Neuronal stem cell (in vitro differentiated cells): ENCODE measurements around the gene TGIF1.

Experiments
- DNase-seq: peaks from one replicate; pipeline ENCODE4 v3.0.0-alpha.2; 2013; ENCODE audit warnings: low spot score
- H2AFZ ChIP-seq: one replicate; pipeline ENCODE4 v1.6.1; 2013; ENCODE audit warnings: mild to moderate bottlenecking, low read length, inconsistent platforms
- H2AK5ac ChIP-seq: 2 replicates; pipeline ENCODE4 v1.6.1; 2013; ENCODE audit warnings: low read depth, mild to moderate bottlenecking, inconsistent platforms, low read length, moderate library complexity, mixed read lengths
- H2BK120ac ChIP-seq: 2 replicates; pipeline ENCODE4 v1.6.1; 2013; ENCODE audit warnings: low read depth, mild to moderate bottlenecking, inconsistent platforms, low read length, moderate library complexity, mixed read lengths
- H2BK12ac ChIP-seq: one replicate; pipeline ENCODE4 v1.6.1; 2013; ENCODE audit warnings: low read length, inconsistent platforms
- H2BK15ac ChIP-seq: 2 replicates; pipeline ENCODE4 v1.6.1; 2013; ENCODE audit warnings: mild to moderate bottlenecking, low read length, inconsistent platforms, mixed read lengths
- H2BK5ac ChIP-seq: one replicate; pipeline ENCODE4 v1.6.1; 2013; ENCODE audit warnings: inconsistent platforms, mild to moderate bottlenecking, low read length, moderate library complexity
- H3K14ac ChIP-seq: one replicate; pipeline ENCODE4 v1.6.1; 2013; ENCODE audit warnings: low read length, inconsistent platforms
- H3K18ac ChIP-seq: 2 replicates; pipeline ENCODE4 v1.6.1; 2013; ENCODE audit warnings: low read length, inconsistent platforms
- H3K23ac ChIP-seq: 2 replicates; pipeline ENCODE4 v1.6.1; 2013; ENCODE audit warnings: low read depth, mild to moderate bottlenecking, mixed read lengths, low read length, inconsistent platforms; ENCODE audit not compliant: poor library complexity
- H3K27ac ChIP-seq: replicated peaks from 3 replicates; pipeline ENCODE4 v1.5.1; 2013; ENCODE audit warnings: low read length, inconsistent platforms
- H3K27me3 ChIP-seq, 3 experiments: 2 replicates each; pipeline ENCODE4 v1.6.1; 2013; ENCODE audit warnings: low read length in 3 of 3, mild to moderate bottlenecking in 2 of 3, inconsistent platforms in 1 of 3, low read depth in 1 of 3, mixed read lengths in 1 of 3, moderate library complexity in 1 of 3; ENCODE audit not compliant: control insufficient read depth in 3 of 3, insufficient read depth in 3 of 3
- H3K36me3 ChIP-seq, 2 donors: replicated peaks in 1 of 2; 2 replicates each; pipeline ENCODE4 v1.6.1; 2013; ENCODE audit warnings: low read length in 2 of 2; ENCODE audit not compliant: control insufficient read depth in 2 of 2, insufficient read depth in 2 of 2
- H3K4ac ChIP-seq: 2 replicates; pipeline ENCODE4 v1.6.1; 2013; ENCODE audit warnings: inconsistent platforms, mild to moderate bottlenecking, low read length, moderate library complexity
- H3K4me1 ChIP-seq, 2 donors: 1 replicate in 1 of 2; 2 replicates in 1 of 2; pipeline ENCODE4 v1.6.1; 2013; ENCODE audit warnings: low read length in 2 of 2, low read depth in 1 of 2; ENCODE audit not compliant: control insufficient read depth in 2 of 2, insufficient read depth in 1 of 2
- H3K4me2 ChIP-seq: one replicate; pipeline ENCODE4 v1.6.1; 2013; ENCODE audit warnings: mild to moderate bottlenecking, low read length, inconsistent platforms; ENCODE audit not compliant: insufficient read depth, poor library complexity, severe bottlenecking
- H3K4me3 ChIP-seq, 2 donors: 2 replicates each; pipeline ENCODE4 v1.5.1; 2013; ENCODE audit warnings: low read length in 2 of 2, mild to moderate bottlenecking in 2 of 2, inconsistent platforms in 1 of 2, moderate library complexity in 1 of 2
- H3K79me1 ChIP-seq: one replicate; pipeline ENCODE4 v1.6.1; 2013; ENCODE audit warnings: low read depth, mild to moderate bottlenecking, inconsistent platforms, low read length, moderate library complexity
- H3K9ac ChIP-seq: one replicate; pipeline ENCODE4 v1.6.1; 2013; ENCODE audit warnings: mild to moderate bottlenecking, low read depth, low read length, inconsistent platforms; ENCODE audit not compliant: poor library complexity
- H3K9me3 ChIP-seq, 2 donors: replicated peaks in 1 of 2; 2 replicates each; pipeline versions ENCODE3 to v1.6.1; 2013; ENCODE audit warnings: low read length in 2 of 2, mild to moderate bottlenecking in 2 of 2, inconsistent platforms in 1 of 2, low read depth in 1 of 2, mixed read lengths in 1 of 2, moderate library complexity in 1 of 2; ENCODE audit not compliant: control insufficient read depth in 2 of 2, insufficient read depth in 1 of 2
- H4K8ac ChIP-seq: one replicate; pipeline ENCODE4 v1.6.1; 2013; ENCODE audit warnings: low read depth, mild to moderate bottlenecking, inconsistent platforms, low read length, moderate library complexity
- H4K91ac ChIP-seq: one replicate; pipeline ENCODE4 v1.6.1; 2013; ENCODE audit warnings: low read length, low read depth, mild to moderate bottlenecking, inconsistent platforms; ENCODE audit not compliant: poor library complexity
- WGBS, 2 donors: extraction: QIAGEN DNeasy Blood & Tissue Kit; methylation state at CpG; one replicate each; pipeline ENCODE4 v1.1.7; 2013; ENCODE audit warnings: missing lambda C conversion rate in 2 of 2, mixed read lengths in 1 of 2; ENCODE audit not compliant: insufficient read length in 2 of 2, insufficient replicate concordance in 1 of 2; ENCODE audit errors: extremely low coverage in 2 of 2; 5-methylcytosine and 5-hydroxymethylcytosine counted together

TGIF1 gene

DNA sequence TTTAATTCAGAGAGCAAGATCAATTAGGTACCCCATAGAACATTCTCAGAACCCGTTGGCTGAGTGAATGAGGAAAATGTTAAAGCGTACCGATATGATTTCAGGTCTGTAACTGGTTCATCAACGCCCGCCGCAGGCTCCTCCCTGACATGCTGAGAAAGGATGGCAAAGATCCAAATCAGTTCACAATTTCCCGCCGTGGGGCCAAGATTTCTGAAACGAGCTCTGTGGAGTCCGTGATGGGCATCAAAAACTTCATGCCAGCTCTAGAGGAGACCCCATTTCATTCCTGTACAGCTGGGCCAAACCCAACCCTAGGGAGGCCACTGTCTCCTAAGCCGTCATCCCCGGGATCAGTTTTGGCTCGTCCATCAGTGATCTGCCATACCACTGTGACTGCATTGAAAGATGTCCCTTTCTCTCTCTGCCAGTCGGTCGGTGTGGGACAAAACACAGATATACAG is 7.3 kb downstream of the TGIF1 start:
- H2AFZ ChIP-seq = no peak overlapping the region
- no peak overlapping the region for H3K4ac ChIP-seq
- no peak overlapping the region for H2BK5ac ChIP-seq
- H3K27me3 ChIP-seq = no peaks in the 10 kb centered on the region
- no peak overlapping the region for H2BK120ac ChIP-seq
- no peak overlapping the region for H3K18ac ChIP-seq
- peaks cover 0 to 51% of the 10 kb centered on the region in 2 donors for H3K9me3 ChIP-seq
- H2BK12ac ChIP-seq = no peak overlapping the region
- H2AK5ac ChIP-seq = no peak overlapping the region
- peaks cover 9 to 23% of the 10 kb centered on the region in 2 donors for H3K4me1 ChIP-seq
- no peak overlapping the region for H3K23ac ChIP-seq
- WGBS, 2 donors = no CpG with 5 or more reads among the region's 15 CpGs
- H4K91ac ChIP-seq = no peak overlapping the region
- no peak overlapping the region for H3K14ac ChIP-seq
- no peak overlapping the region for H3K9ac ChIP-seq
- no peak overlapping the region for H2BK15ac ChIP-seq
- peaks cover 15 to 70% of the 10 kb centered on the region in 2 donors for H3K36me3 ChIP-seq
- H3K79me1 ChIP-seq = peaks cover 1% of the 10 kb centered on the region
- no peak overlapping the region for H4K8ac ChIP-seq
- H3K27ac ChIP-seq = no peak overlapping the region
- DNase-seq = no peak
- no peak overlapping the region for H3K4me2 ChIP-seq
- H3K4me3 ChIP-seq = no peak overlapping the region

DNA sequence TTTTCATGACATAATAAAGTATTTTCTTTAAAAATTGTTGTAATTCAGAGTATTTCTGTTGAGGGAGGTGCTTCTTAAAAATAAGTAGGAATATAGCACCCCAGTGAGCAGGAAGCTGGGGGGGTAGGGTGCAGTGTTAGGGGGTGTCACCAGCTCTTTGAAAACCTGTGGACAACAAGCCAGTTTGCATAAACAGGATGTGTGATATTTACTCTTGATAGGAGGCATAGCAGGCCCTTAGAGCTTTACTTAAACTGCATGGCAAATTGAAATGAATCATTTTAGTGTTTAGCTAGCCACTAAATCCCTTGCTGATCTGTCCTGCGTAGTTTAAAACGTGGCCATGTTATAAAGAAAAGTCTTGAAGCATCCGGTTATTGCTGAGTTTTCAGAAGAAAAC is 8.4 kb downstream of the TGIF1 start:
- H4K91ac ChIP-seq = no peak overlapping the region
- no peak overlapping the region for H3K23ac ChIP-seq
- H3K9me3 ChIP-seq = peaks cover 0 to 52% of the 10 kb centered on the region in 2 donors
- no CpG with 5 or more reads among the region's 3 CpGs for WGBS, 2 donors
- H3K14ac ChIP-seq = no peak overlapping the region
- H2BK5ac ChIP-seq = no peak overlapping the region
- peaks cover 1% of the 10 kb centered on the region for H3K79me1 ChIP-seq
- no peak for DNase-seq
- H3K4me1 ChIP-seq = peaks cover 8 to 25% of the 10 kb centered on the region in 2 donors
- H3K4me2 ChIP-seq = no peak overlapping the region
- H4K8ac ChIP-seq = no peak overlapping the region
- H2BK12ac ChIP-seq = no peak overlapping the region
- no peak overlapping the region for H2BK120ac ChIP-seq
- no peak overlapping the region for H3K27ac ChIP-seq
- no peak overlapping the region for H3K18ac ChIP-seq
- no peaks in the 10 kb centered on the region for H3K27me3 ChIP-seq
- no peak overlapping the region for H2AFZ ChIP-seq
- H3K9ac ChIP-seq = no peak overlapping the region
- peaks cover 15 to 71% of the 10 kb centered on the region in 2 donors for H3K36me3 ChIP-seq
- no peak overlapping the region for H3K4ac ChIP-seq
- no peak overlapping the region for H2AK5ac ChIP-seq
- no peak overlapping the region for H2BK15ac ChIP-seq
- no peak overlapping the region for H3K4me3 ChIP-seq

DNA sequence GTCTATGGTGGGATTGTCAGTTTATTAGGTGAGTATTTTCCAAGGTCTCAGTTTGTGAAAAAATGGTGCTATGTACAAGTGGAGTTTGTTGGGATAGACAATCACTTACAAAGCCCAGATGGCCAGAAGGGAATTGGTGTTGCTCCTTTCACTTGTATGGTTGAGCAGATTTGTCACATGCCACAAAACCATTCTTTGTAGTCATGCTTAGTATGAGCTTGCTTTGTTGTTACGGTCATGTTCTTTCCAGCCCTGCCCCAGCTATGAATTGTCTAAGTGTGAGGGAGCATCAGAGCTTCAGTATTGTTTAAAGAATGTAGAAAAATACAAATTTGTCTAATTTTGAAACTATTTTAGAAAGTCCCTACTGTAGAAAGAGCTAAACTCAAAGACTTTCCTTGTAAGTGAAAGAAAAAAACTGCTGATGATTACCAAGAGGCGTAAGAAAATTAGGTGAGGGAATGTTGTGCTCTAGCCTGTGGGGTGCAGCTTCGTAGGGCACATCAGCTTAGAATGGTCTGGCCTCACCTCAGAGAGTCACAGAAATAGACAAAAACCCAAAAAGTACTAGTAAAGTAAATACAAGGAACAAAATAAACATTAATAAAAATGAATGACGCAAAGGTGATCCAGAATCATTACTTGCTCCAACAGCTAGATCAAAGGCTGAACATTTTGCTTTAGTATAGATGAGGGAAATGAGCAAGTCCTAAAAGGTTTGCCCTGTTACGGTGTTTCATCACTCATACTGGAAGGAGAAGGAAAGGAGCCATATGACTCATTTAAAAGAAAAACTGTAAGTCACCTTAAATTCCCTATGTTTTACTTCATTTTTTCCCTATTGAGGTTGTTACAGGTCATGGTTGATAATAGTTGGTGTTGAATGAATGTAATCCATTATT is 9.2 kb downstream of the TGIF1 start:
- Histone ChIP-seq H3K79me1 (peaks cover 1% of the 10 kb centered on the region), H2AFZ (no peak overlapping the region), H3K27me3 (no peaks in the 10 kb centered on the region), H3K4ac (no peak overlapping the region), H2BK120ac (no peak overlapping the region), H3K18ac (no peak overlapping the region), H3K4me1 (peaks cover 8 to 25% of the 10 kb centered on the region in 2 donors), H2BK12ac (no peak overlapping the region), H4K8ac (no peak overlapping the region), H3K23ac (no peak overlapping the region), H3K36me3 (peaks cover 15 to 71% of the 10 kb centered on the region in 2 donors), H2AK5ac (no peak overlapping the region), H3K14ac (no peak overlapping the region), H3K4me2 (no peak overlapping the region), H2BK5ac (no peak overlapping the region), H3K4me3 (no peak overlapping the region), H3K27ac (no peak overlapping the region), H3K9me3 (peaks cover 0 to 52% of the 10 kb centered on the region in 2 donors), H3K9ac (no peak overlapping the region), H2BK15ac (no peak overlapping the region), H4K91ac (no peak overlapping the region)
- DNase-seq = no peak
- no CpG with 5 or more reads among the region's 5 CpGs for WGBS, 2 donors

DNA sequence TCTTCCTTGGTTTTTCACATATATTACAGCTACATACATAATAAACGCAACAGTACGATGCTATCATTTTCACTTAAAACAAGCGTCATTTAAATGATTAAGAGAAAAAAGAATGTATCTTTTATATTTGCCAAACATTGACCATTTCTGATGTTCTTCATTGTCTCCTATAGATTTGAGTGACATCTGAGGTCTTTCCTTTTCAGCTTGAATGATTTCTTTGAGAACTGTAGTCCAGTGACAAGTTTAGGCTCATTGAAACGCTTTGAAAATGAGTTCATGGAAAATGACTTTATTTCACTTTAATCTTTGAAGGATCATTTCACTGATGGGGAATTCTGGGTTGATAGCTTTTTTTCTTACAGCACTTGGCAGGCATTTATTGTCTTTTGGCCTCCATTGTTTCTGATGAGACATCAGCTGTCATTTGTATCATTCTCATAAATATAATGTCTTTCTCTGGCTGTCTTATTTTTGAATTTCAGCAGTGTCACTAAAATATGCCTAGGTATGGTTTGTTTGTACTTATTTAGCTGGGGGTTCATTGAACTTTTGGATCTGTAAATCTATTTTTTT is 10.9 kb downstream of the TGIF1 start:
- Histone ChIP-seq H3K27ac (no peak overlapping the region), H3K36me3 (peaks cover 15 to 64% of the 10 kb centered on the region in 2 donors), H2AK5ac (no peak overlapping the region)

More for the DNA sequence above, 10.9 kb downstream of the TGIF1 start:
- Histone ChIP-seq H4K91ac (no peak overlapping the region), H3K27me3 (no peaks in the 10 kb centered on the region), H4K8ac (no peak overlapping the region), H3K14ac (no peak overlapping the region), H3K4me2 (no peak overlapping the region), H2BK5ac (no peak overlapping the region), H3K79me1 (peaks cover 1% of the 10 kb centered on the region), H3K9ac (no peak overlapping the region), H2BK120ac (no peak overlapping the region), H2AFZ (no peak overlapping the region), H2BK15ac (no peak overlapping the region), H3K4me3 (no peak overlapping the region), H2BK12ac (no peak overlapping the region), H3K18ac (no peak overlapping the region), H3K4ac (no peak overlapping the region), H3K23ac (no peak overlapping the region), H3K9me3 (peaks cover 0 to 52% of the 10 kb centered on the region in 2 donors), H3K4me1 (peaks cover 6 to 14% of the 10 kb centered on the region in 2 donors)
- no CpG with 5 or more reads among the region's 4 CpGs for WGBS, 2 donors
- no peak for DNase-seq
